ENCODE results near the gene SCN8A.

Gene SCN8A

GRCh38 chr12:51721282-51721940, 130.4 kb downstream of the SCN8A start:
- DNase-seq (ENCODE audit: low spot score) = no peak

- DNase-seq (ENCODE audit: low spot score) = no peak
These were observed 131.4 kb downstream of the SCN8A start for GRCh38 chr12:51722431-51722830.

- DNase-seq (ENCODE audit: low spot score) = no peak
These were observed 135.1 kb downstream of the SCN8A start for GRCh38 chr12:51726161-51726560.

- no peak for DNase-seq (ENCODE audit: low spot score)
These were observed 135.9 kb downstream of the SCN8A start for GRCh38 chr12:51726931-51727330.

GRCh38 chr12:51729331-51729730, 138.3 kb downstream of the SCN8A start:
- no peak for DNase-seq (ENCODE audit: low spot score)

GRCh38 chr12:51730745-51731144, 139.7 kb downstream of the SCN8A start:
- DNase-seq (ENCODE audit: low spot score) = no peak

GRCh38 chr12:51740536-51740935, 149.5 kb downstream of the SCN8A start:
- no peak for DNase-seq (ENCODE audit: low spot score)

- DNase-seq (ENCODE audit: low spot score) = no peak
These were observed 153.2 kb downstream of the SCN8A start for GRCh38 chr12:51744235-51744634.

GRCh38 chr12:51744957-51745356, 153.9 kb downstream of the SCN8A start:
- no peak for DNase-seq (ENCODE audit: low spot score)

GRCh38 chr12:51746416-51746815, 155.4 kb downstream of the SCN8A start:
- no peak for DNase-seq (ENCODE audit: low spot score)

- no peak for DNase-seq (ENCODE audit: low spot score)
These were observed 157.2 kb downstream of the SCN8A start for GRCh38 chr12:51748235-51748634.

- no peak for DNase-seq (ENCODE audit: low spot score)
These were observed 158.4 kb downstream of the SCN8A start for GRCh38 chr12:51749206-51749985.

GRCh38 chr12:51749986-51750317, 158.9 kb downstream of the SCN8A start:
- DNase-seq (ENCODE audit: low spot score) = no peak

- DNase-seq (ENCODE audit: low spot score) = peak; percentile 19
These were observed 160.6 kb downstream of the SCN8A start for GRCh38 chr12:51751661-51752060.

GRCh38 chr12:51752234-51752889, 161.3 kb downstream of the SCN8A start:
- peak; percentile 98 for DNase-seq (ENCODE audit: low spot score)

GRCh38 chr12:51753980-51754675, 163.1 kb downstream of the SCN8A start:
- DNase-seq (ENCODE audit: low spot score) = no peak

- no peak for DNase-seq (ENCODE audit: low spot score)
These were observed 164.2 kb downstream of the SCN8A start for GRCh38 chr12:51755251-51755650.

- DNase-seq (ENCODE audit: low spot score) = no peak
These were observed 168.1 kb downstream of the SCN8A start for GRCh38 chr12:51759175-51759574.

- DNase-seq (ENCODE audit: low spot score) = no peak
These were observed 168.7 kb downstream of the SCN8A start for GRCh38 chr12:51759695-51760094.

- no peak for DNase-seq (ENCODE audit: low spot score)
These were observed 169.2 kb downstream of the SCN8A start for GRCh38 chr12:51760231-51760630.

- DNase-seq (ENCODE audit: low spot score) = no peak
These were observed 172.7 kb downstream of the SCN8A start for GRCh38 chr12:51763743-51764142.

GRCh38 chr12:51766067-51766676, 175.1 kb downstream of the SCN8A start:
- no peak for DNase-seq (ENCODE audit: low spot score)
